ENCODE results near the gene HAND2.

GRCh38 chr4:173507471-173508385, 22.3 kb downstream of the HAND2 start:
- no peak for TF ChIP-seq POLR2AphosphoS5 (IDR thresholded peaks at IDR 0.05; ENCODE audit: low read depth, low read length)
- TF ChIP-seq TAF1 (IDR thresholded peaks at IDR 0.05; ENCODE audit: borderline replicate concordance, insufficient read depth, low read length), result no peak
- no peak for TF ChIP-seq SIN3A (IDR thresholded peaks at IDR 0.05; ENCODE audit: borderline replicate concordance, insufficient read depth, low read length)

All from PFSK-1 (cell line).